ENCODE results near the gene IL1RAPL2.
"Not testable (repeated sequence)": the region's sequence is repeated elsewhere in the genome, so short reads cannot be mapped to it uniquely, and the experiment has no call there.

The IL1RAPL2 gene

GRCh38 chrX:105006103-105006502, 440.1 kb downstream of the IL1RAPL2 start:
- in situ Hi-C loops (cut with HindIII; ENCODE audit: low sequenced_read_pairs): no loop called here

GRCh38 chrX:105006996-105007395, 441.0 kb downstream of the IL1RAPL2 start:
- in situ Hi-C loops (cut with HindIII; ENCODE audit: low sequenced_read_pairs): no loop called here

- in situ Hi-C loops (cut with HindIII; ENCODE audit: low sequenced_read_pairs): no loop called here
Measured at GRCh38 chrX:105013719-105014118, 447.7 kb downstream of the IL1RAPL2 start.

- in situ Hi-C loops (cut with HindIII; ENCODE audit: low sequenced_read_pairs): no loop called here
Measured at GRCh38 chrX:105017641-105018040, 451.6 kb downstream of the IL1RAPL2 start.

GRCh38 chrX:105018865-105019264, 452.9 kb downstream of the IL1RAPL2 start:
- in situ Hi-C loops (cut with HindIII; ENCODE audit: low sequenced_read_pairs): no loop called here

- in situ Hi-C loops (cut with HindIII; ENCODE audit: low sequenced_read_pairs): not testable (repeated sequence)
Measured at GRCh38 chrX:105028962-105029361, 463.0 kb downstream of the IL1RAPL2 start.

GRCh38 chrX:105038672-105039328, 472.8 kb downstream of the IL1RAPL2 start:
- in situ Hi-C loops (cut with HindIII; ENCODE audit: low sequenced_read_pairs): no loop called here

- in situ Hi-C loops (cut with HindIII; ENCODE audit: low sequenced_read_pairs): no loop called here
Measured at GRCh38 chrX:105050921-105051320, 484.9 kb downstream of the IL1RAPL2 start.

- in situ Hi-C loops (cut with HindIII; ENCODE audit: low sequenced_read_pairs): no loop called here
Measured at GRCh38 chrX:105051364-105051763, 485.4 kb downstream of the IL1RAPL2 start.

GRCh38 chrX:105052926-105053325, 486.9 kb downstream of the IL1RAPL2 start:
- in situ Hi-C loops (cut with HindIII; ENCODE audit: low sequenced_read_pairs): no loop called here

- in situ Hi-C loops (cut with HindIII; ENCODE audit: low sequenced_read_pairs): no loop called here
Measured at GRCh38 chrX:105063743-105064142, 497.7 kb downstream of the IL1RAPL2 start.

- in situ Hi-C loops (cut with HindIII; ENCODE audit: low sequenced_read_pairs): no loop called here
Measured at GRCh38 chrX:105098201-105098600, 532.2 kb downstream of the IL1RAPL2 start.

GRCh38 chrX:105098812-105099211, 532.8 kb downstream of the IL1RAPL2 start:
- in situ Hi-C loops (cut with HindIII; ENCODE audit: low sequenced_read_pairs): no loop called here

GRCh38 chrX:105101378-105101777, 535.4 kb downstream of the IL1RAPL2 start:
- in situ Hi-C loops (cut with HindIII; ENCODE audit: low sequenced_read_pairs): no loop called here

- in situ Hi-C loops (cut with HindIII; ENCODE audit: low sequenced_read_pairs): no loop called here
Measured at GRCh38 chrX:105109936-105110335, 543.9 kb downstream of the IL1RAPL2 start.

GRCh38 chrX:105114554-105115130, 548.6 kb downstream of the IL1RAPL2 start:
- in situ Hi-C loops (cut with HindIII; ENCODE audit: low sequenced_read_pairs): no loop called here

- in situ Hi-C loops (cut with HindIII; ENCODE audit: low sequenced_read_pairs): not testable (repeated sequence)
Measured at GRCh38 chrX:105115596-105116320, 549.8 kb downstream of the IL1RAPL2 start.

GRCh38 chrX:105116486-105116885, 550.5 kb downstream of the IL1RAPL2 start:
- in situ Hi-C loops (cut with HindIII; ENCODE audit: low sequenced_read_pairs): no loop called here

- in situ Hi-C loops (cut with HindIII; ENCODE audit: low sequenced_read_pairs): no loop called here
Measured at GRCh38 chrX:105117621-105118020, 551.6 kb downstream of the IL1RAPL2 start.

GRCh38 chrX:105120463-105120862, 554.5 kb downstream of the IL1RAPL2 start:
- in situ Hi-C loops (cut with HindIII; ENCODE audit: low sequenced_read_pairs): no loop called here

GRCh38 chrX:105121186-105121585, 555.2 kb downstream of the IL1RAPL2 start:
- in situ Hi-C loops (cut with HindIII; ENCODE audit: low sequenced_read_pairs): no loop called here

- in situ Hi-C loops (cut with HindIII; ENCODE audit: low sequenced_read_pairs): no loop called here
Measured at GRCh38 chrX:105126201-105126600, 560.2 kb downstream of the IL1RAPL2 start.

Measured in DLD1 (cell line).